Left ventricle myocardium inferior (tissue), 1 donor: ENCODE measurements around the gene PRKAR2A. TPM values are rescaled to one million over a fixed set of nuclear protein-coding genes. Genes with fewer than 3 reads are reported as not detected.
"Not testable (repeated sequence)": the region's sequence is repeated elsewhere in the genome, so short reads cannot be mapped to it uniquely, and the experiment has no call there.

Experiments used
- DNase-seq: peaks from one replicate; pipeline ENCODE4 v3.0.0-alpha.2; 2020
- H3K27ac ChIP-seq: fragments of 200-600 bp; replicated peaks from 2 replicates; pipeline ENCODE4 v1.8.0; 2021
- H3K27me3 ChIP-seq: fragments of 200-600 bp; 2 replicates; pipeline ENCODE4 v1.8.0; 2021; ENCODE audit warnings: low read depth
- H3K36me3 ChIP-seq: fragments of 200-600 bp; 2 replicates; pipeline ENCODE4 v1.8.0; 2021
- H3K4me1 ChIP-seq: fragments of 200-600 bp; 2 replicates; pipeline ENCODE4 v1.8.0; 2021
- H3K4me3 ChIP-seq: fragments of 200-600 bp; 2 replicates; pipeline ENCODE4 v1.8.0; 2021; ENCODE audit warnings: mild to moderate bottlenecking, moderate library complexity
- H3K9me3 ChIP-seq: fragments of 200-600 bp; replicated peaks from 2 replicates; pipeline ENCODE4 v1.8.0; 2021
- intact Hi-C: fragments of 100-400 bp; cut with micrococcal nuclease; formaldehyde crosslinking; loops from one replicate; pipeline ENCODE4 v1.11.0; 2022
- total RNA-seq: library from RNA; stranded (reverse); fragmentation: NEBNext Ultra II Directional; extraction: Animal tissue kit (Norgen Biotek cat#: 25700); gene quantifications from one replicate; pipeline ENCODE4 v1.2.1, GENCODE V29; 2021
- TF ChIP-seq, protein P1 (sequence below): fragments of 200-600 bp; IDR thresholded peaks from 2 replicates; pipeline ENCODE4 v1.8.0; 2021; ENCODE audit warnings: antibody characterized with exemption, mild to moderate bottlenecking, borderline replicate concordance
- donor health status: DM: no; HTN: yes; CAD: no; lungs with severe emphysema.

The PRKAR2A gene
- total RNA-seq, 1 donor from 2014 or later: 52.2 TPM

GRCh38 chr3:48743773-48744172 lies 103.9 kb downstream of the PRKAR2A start:
- Histone ChIP-seq H3K36me3 (peaks cover 1% of the 10 kb centered on the region), H3K4me1 (peaks cover 55% of the 10 kb centered on the region), H3K27me3 (no peaks in the 10 kb centered on the region), H3K27ac (no peak overlapping the region), H3K9me3 (no peaks in the 10 kb centered on the region), H3K4me3 (no peak overlapping the region)
- intact Hi-C loops: no loop called here
- no peak for DNase-seq
- TF ChIP-seq, protein P1, sequence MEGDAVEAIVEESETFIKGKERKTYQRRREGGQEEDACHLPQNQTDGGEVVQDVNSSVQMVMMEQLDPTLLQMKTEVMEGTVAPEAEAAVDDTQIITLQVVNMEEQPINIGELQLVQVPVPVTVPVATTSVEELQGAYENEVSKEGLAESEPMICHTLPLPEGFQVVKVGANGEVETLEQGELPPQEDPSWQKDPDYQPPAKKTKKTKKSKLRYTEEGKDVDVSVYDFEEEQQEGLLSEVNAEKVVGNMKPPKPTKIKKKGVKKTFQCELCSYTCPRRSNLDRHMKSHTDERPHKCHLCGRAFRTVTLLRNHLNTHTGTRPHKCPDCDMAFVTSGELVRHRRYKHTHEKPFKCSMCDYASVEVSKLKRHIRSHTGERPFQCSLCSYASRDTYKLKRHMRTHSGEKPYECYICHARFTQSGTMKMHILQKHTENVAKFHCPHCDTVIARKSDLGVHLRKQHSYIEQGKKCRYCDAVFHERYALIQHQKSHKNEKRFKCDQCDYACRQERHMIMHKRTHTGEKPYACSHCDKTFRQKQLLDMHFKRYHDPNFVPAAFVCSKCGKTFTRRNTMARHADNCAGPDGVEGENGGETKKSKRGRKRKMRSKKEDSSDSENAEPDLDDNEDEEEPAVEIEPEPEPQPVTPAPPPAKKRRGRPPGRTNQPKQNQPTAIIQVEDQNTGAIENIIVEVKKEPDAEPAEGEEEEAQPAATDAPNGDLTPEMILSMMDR: no peak

DNA sequence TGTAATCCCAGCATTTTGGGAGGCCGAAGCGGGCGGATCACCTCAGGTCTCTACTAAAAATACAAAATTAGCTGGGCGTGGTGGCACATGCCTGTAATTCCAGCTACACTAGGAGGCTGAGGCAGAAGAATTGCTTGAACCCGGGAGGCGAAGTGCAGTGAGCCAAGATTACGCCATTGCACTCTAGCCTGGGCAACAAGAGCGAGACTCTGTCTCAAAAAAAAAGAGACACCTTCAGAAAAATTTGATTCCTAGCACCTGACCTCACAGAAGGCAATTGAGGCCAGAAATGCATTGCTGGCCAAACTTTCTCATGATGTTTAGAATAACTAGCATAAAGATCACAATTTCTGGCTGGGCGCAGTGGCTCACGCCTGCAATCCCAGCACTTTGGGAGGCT lies 106.4 kb downstream of the PRKAR2A start:
- H3K27me3 ChIP-seq, H3K9me3 ChIP-seq, H3K36me3 ChIP-seq, H3K4me3 ChIP-seq, intact Hi-C loops, DNase-seq: not testable (repeated sequence)
- H3K27ac ChIP-seq: peak overlapping the region; percentile 94
- H3K4me1 ChIP-seq: peaks cover 56% of the 10 kb centered on the region

GRCh38 chr3:48739955-48740823 lies 107.5 kb downstream of the PRKAR2A start:
- peak; percentile 94 for DNase-seq
- Histone ChIP-seq H3K36me3 (no peaks in the 10 kb centered on the region), H3K4me1 (peaks cover 59% of the 10 kb centered on the region), H3K9me3 (no peaks in the 10 kb centered on the region), H3K27me3 (no peaks in the 10 kb centered on the region), H3K4me3 (peak overlapping the region; percentile 48), H3K27ac (peak overlapping the region; percentile 94)
- intact Hi-C loops: no loop called here
- TF ChIP-seq, protein P1: peak; percentile 95

GRCh38 chr3:48739617-48739954 lies 108.1 kb downstream of the PRKAR2A start:
- TF ChIP-seq, protein P1: no peak
- Histone ChIP-seq H3K27ac (peak overlapping the region; percentile 94), H3K27me3 (no peaks in the 10 kb centered on the region), H3K4me3 (peak overlapping the region; percentile 48), H3K4me1 (peaks cover 59% of the 10 kb centered on the region), H3K9me3 (no peaks in the 10 kb centered on the region), H3K36me3 (no peaks in the 10 kb centered on the region)
- intact Hi-C loops: no loop called here
- no peak for DNase-seq

DNA sequence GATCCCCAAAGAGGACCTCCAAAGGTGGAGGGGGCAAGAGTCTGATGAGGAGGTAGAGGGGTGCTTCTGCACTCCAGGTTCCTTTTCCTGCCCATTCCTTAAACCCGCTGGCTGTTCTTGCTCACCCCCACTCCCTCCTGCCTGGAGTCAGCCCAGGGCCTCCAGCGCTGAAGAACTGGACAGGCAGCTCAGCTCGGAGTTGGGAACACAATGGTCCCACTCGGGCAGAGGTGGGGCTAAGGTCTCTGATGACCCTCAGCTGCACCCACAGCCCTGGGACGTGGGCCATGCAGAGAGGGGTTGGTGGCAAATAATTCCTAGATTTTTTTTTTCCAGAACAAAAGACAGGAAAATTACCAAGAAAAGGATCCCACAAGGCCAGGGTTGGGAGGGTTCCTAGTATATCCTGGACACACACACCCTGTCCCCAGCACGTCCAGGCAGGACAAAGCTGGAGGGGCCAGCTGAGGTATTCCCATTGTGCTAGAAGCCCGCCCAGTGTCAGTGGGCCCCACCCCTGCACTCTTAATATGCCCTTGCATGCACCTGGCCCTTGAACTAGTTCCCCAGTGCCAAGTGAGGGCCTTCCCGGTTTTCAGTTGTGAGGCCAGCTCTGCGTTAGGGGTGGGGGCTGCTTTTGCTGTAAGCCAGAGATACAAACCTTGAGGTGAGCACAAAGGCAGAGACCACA lies 108.6 kb downstream of the PRKAR2A start:
- intact Hi-C loops: no loop called here
- Histone ChIP-seq H3K27ac (peak overlapping the region; percentile 94), H3K4me1 (peaks cover 59% of the 10 kb centered on the region)

More for the DNA sequence above, 108.6 kb downstream of the PRKAR2A start:
- H3K4me3 ChIP-seq: peak overlapping the region; percentile 48
- no peaks in the 10 kb centered on the region for H3K36me3 ChIP-seq
- no peaks in the 10 kb centered on the region for H3K9me3 ChIP-seq
- H3K27me3 ChIP-seq: no peaks in the 10 kb centered on the region
- DNase-seq: peak; percentile 71
- TF ChIP-seq, protein P1: no peak
